Measurements from ENCODE around the gene NFE2L1.
A peak's percentile ranks its signal among the peaks of the same experiment; 100 is the strongest.

The NFE2L1 gene

DNA sequence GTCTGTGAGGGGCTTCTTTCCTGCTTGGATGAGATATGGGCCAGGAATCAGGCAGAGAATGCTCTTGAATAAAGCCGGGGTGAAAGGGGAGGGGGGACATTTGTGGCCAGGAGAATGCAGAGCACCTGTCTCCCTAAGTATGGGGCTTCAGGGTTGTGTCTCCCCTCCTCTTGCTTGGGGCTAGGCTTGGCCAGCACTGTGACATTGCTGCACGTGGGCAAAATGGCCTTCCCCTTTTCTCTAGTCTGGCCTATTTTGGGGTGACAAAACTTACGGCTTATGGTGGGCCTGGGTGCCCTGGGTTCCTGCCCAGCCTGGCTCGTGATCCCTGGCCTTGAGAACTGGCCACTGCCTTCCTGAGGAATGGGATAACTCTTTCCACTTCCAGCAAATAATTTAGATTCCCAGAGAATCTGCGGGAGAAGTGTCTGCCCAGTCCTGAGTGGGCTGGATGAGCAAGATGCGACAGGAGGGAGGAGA is 5.6 kb downstream of the NFE2L1 start:
- H3K27ac ChIP-seq = peak overlapping the region; percentile 43
- no peak for DNase-seq
- H3K27me3 ChIP-seq (ENCODE audit: insufficient read depth, low read depth, severe bottlenecking) = no peaks in the 10 kb centered on the region
- H3K9me3 ChIP-seq (ENCODE audit: severe bottlenecking) = no peaks in the 10 kb centered on the region
- no peak overlapping the region for H3K4me3 ChIP-seq (ENCODE audit: low read depth, low read length)
- H3K36me3 ChIP-seq = peaks cover 90% of the 10 kb centered on the region
- TF ChIP-seq, protein P1, sequence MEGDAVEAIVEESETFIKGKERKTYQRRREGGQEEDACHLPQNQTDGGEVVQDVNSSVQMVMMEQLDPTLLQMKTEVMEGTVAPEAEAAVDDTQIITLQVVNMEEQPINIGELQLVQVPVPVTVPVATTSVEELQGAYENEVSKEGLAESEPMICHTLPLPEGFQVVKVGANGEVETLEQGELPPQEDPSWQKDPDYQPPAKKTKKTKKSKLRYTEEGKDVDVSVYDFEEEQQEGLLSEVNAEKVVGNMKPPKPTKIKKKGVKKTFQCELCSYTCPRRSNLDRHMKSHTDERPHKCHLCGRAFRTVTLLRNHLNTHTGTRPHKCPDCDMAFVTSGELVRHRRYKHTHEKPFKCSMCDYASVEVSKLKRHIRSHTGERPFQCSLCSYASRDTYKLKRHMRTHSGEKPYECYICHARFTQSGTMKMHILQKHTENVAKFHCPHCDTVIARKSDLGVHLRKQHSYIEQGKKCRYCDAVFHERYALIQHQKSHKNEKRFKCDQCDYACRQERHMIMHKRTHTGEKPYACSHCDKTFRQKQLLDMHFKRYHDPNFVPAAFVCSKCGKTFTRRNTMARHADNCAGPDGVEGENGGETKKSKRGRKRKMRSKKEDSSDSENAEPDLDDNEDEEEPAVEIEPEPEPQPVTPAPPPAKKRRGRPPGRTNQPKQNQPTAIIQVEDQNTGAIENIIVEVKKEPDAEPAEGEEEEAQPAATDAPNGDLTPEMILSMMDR (IDR thresholded peaks at IDR 0.05; ENCODE audit: low read depth, low read length) = no peak

DNA sequence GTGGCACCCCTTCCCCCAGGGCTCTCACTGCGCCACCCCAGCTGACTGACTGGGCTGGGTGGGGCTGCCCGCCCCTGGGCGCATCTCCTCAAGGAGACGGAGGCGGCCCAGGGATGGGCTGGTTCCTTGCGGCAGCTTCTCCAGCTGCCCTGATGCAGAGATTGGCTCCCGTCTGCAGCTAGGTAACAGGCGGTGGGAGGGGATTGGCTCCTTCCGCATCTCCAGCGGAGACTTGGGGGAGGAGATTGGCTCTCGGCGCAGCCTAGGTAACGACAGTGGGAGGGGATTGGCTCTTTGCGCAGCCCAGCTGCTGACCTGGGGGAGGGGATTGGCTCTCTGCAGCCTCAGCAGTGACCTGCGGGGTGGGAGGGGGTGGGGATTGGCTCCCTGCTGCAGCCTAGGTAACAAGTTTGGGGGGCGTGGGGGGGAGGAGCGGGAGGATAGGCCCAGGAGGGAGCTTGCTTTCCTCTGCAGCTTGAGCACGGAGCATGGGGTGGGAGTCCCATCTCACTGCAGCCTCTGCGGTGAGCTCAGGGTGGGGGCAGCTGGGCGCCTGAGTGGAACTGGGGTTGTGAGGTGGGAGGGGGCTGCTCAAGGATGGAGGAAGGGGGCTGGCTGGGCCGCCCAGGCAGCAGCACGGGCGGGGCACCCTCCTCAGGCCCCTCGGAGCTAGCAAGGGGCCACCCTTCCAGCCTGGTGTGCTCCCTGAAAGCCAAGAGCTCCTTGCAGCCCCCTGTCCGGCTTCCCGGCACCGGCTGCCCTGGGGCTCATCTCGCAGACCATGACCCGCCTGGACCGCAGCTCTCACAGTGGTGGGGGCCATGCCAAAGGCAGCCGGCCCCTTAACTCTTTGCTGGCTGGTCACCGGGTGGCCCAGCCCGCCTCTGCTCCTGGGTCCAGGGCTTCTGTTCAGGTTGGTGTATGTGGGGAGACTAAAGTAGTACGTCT is 6.4 kb downstream of the NFE2L1 start:
- Histone ChIP-seq H3K4me3 (ENCODE audit: low read depth, low read length) (no peak overlapping the region), H3K9me3 (ENCODE audit: severe bottlenecking) (no peaks in the 10 kb centered on the region), H3K27me3 (ENCODE audit: insufficient read depth, low read depth, severe bottlenecking) (no peaks in the 10 kb centered on the region), H3K36me3 (peaks cover 97% of the 10 kb centered on the region), H3K27ac (peak overlapping the region; percentile 43)
- TF ChIP-seq, protein P1 (IDR thresholded peaks at IDR 0.05; ENCODE audit: low read depth, low read length) = no peak
- DNase-seq = peak; percentile 95

DNA sequence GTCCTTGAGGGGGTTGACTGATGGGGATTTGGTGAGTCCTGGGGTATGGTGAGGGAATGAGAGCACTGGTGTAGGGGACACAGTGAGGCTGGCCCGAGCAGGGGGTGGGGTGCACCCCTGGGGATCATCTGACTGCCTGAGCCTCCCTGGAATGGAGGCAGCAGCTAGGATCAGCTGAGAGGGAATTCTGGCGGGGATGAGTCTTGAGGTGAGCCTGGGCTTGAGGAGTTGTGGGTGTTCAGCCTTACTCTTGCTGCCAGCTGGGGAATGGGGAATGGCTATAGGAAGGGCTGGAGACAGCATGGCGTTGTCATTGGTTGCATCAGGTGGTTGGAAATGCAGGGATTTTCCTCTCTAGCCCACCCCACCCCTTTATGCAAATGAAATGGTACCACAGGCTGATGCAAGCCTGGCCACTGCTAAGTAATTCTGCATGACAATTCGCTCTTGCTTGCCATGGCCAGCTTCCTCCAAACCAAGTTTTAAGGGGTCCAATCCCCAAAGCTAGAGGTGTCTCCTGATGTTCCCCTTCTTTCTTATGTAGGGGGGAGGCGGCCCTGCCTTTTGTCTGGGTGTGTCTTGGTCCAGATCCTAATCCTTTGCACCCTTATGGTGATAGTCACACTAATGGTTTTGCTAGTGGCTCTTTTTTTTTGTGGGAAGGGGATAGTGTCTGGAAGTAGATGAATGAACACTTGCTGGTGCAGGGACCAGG is 7.5 kb downstream of the NFE2L1 start:
- TF ChIP-seq, protein P1 (IDR thresholded peaks at IDR 0.05; ENCODE audit: low read depth, low read length) = no peak
- Histone ChIP-seq H3K27me3 (ENCODE audit: insufficient read depth, low read depth, severe bottlenecking) (no peaks in the 10 kb centered on the region), H3K4me3 (ENCODE audit: low read depth, low read length) (no peak overlapping the region), H3K9me3 (ENCODE audit: severe bottlenecking) (no peaks in the 10 kb centered on the region), H3K27ac (no peak overlapping the region; the same call in 1 of the 2 replicates), H3K36me3 (peaks cover 95% of the 10 kb centered on the region)
- DNase-seq = no peak

DNA sequence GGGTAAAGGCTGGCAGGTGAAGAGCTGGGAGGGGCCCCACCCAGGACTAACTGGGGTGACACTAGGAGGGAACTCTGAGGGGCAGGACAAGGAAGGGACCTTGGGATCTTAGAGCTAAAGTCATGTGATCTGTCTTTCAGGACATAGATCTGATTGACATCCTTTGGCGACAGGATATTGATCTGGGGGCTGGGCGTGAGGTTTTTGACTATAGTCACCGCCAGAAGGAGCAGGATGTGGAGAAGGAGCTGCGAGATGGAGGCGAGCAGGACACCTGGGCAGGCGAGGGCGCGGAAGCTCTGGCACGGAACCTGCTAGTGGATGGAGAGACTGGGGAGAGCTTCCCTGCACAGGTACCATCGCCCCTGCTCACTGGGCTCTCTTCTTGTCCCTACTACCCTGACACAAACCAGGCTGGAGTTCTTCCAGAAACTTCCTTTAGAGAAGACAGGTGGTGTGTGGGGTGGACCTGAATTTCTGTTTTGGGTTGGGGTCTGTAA is 8.1 kb downstream of the NFE2L1 start:
- TF ChIP-seq, protein P1 (IDR thresholded peaks at IDR 0.05; ENCODE audit: low read depth, low read length) = no peak
- Histone ChIP-seq H3K9me3 (ENCODE audit: severe bottlenecking) (no peaks in the 10 kb centered on the region), H3K36me3 (peaks cover 93% of the 10 kb centered on the region), H3K27me3 (ENCODE audit: insufficient read depth, low read depth, severe bottlenecking) (no peaks in the 10 kb centered on the region), H3K4me3 (ENCODE audit: low read depth, low read length) (no peak overlapping the region), H3K27ac (no peak overlapping the region; the same call in 1 of the 2 replicates)
- no peak for DNase-seq

DNA sequence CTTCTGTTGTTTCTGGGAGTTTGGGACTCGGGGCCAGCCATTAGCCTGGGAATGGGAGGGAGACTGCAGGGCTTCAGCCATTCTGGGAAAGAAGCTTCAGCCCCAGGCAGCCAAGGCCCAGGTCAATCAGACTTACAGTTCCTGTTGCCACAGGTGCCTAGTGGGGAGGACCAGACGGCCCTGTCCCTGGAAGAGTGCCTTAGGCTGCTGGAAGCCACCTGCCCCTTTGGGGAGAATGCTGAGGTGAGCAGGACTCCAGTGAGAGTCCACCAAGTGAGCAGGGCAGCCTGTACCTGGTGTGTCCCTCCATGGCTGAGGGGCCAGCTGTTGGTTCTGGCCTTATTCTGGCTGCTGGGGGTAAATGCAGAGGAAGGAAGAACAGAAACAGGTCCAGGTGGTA is 8.7 kb downstream of the NFE2L1 start:
- peaks cover 93% of the 10 kb centered on the region for H3K36me3 ChIP-seq
- no peak overlapping the region for H3K27ac ChIP-seq

More for the DNA sequence above, 8.7 kb downstream of the NFE2L1 start:
- H3K9me3 ChIP-seq (ENCODE audit: severe bottlenecking) = no peaks in the 10 kb centered on the region
- H3K4me3 ChIP-seq (ENCODE audit: low read depth, low read length) = no peak overlapping the region
- no peaks in the 10 kb centered on the region for H3K27me3 ChIP-seq (ENCODE audit: insufficient read depth, low read depth, severe bottlenecking)
- DNase-seq = no peak
- TF ChIP-seq, protein P1 (IDR thresholded peaks at IDR 0.05; ENCODE audit: low read depth, low read length) = no peak

All from WERI-Rb-1 (cell line).